H9 (cell line): ENCODE measurements around the gene ADAT3. TPM values are rescaled to one million over a fixed set of nuclear protein-coding genes. Genes with fewer than 3 reads are reported as not detected.

Experiments used
- DNase-seq: peaks from one replicate; pipeline ENCODE4 v3.0.0-alpha.2; 2017
- H2AFZ ChIP-seq: one replicate; pipeline ENCODE4 v1.6.1; 2013; ENCODE audit warnings: mild to moderate bottlenecking, low read length, control low read depth, moderate library complexity
- H2AK5ac ChIP-seq: 2 replicates; pipeline ENCODE4 v1.6.1; 2013; ENCODE audit warnings: low read length, control low read depth, mixed read lengths; ENCODE audit not compliant: insufficient read length
- H2BK120ac ChIP-seq: one replicate; pipeline ENCODE4 v1.6.1; 2013; ENCODE audit warnings: low read depth, mild to moderate bottlenecking, low read length, control low read depth, inconsistent platforms; ENCODE audit not compliant: poor library complexity, severe bottlenecking
- H2BK12ac ChIP-seq: 2 replicates; pipeline ENCODE4 v1.6.1; 2013; ENCODE audit warnings: low read length, control low read depth, mixed read lengths, low read depth; ENCODE audit not compliant: insufficient read length
- H2BK15ac ChIP-seq: 2 replicates; pipeline ENCODE4 v1.6.1; 2013; ENCODE audit warnings: low read depth, low read length, control low read depth
- H2BK20ac ChIP-seq: one replicate; pipeline ENCODE4 v1.6.1; 2013; ENCODE audit warnings: low read depth, mild to moderate bottlenecking, low read length, control low read depth, inconsistent platforms; ENCODE audit not compliant: poor library complexity, severe bottlenecking
- H2BK5ac ChIP-seq: 2 replicates; pipeline ENCODE4 v1.6.1; 2013; ENCODE audit warnings: low read length, control low read depth, mixed read lengths; ENCODE audit not compliant: insufficient read length
- H3K14ac ChIP-seq: 2 replicates; pipeline ENCODE4 v1.6.1; 2013; ENCODE audit warnings: low read length, control low read depth; ENCODE audit not compliant: insufficient read depth
- H3K18ac ChIP-seq: 2 replicates; pipeline ENCODE4 v1.6.1; 2013; ENCODE audit warnings: low read depth, mild to moderate bottlenecking, mixed read lengths, low read length, control low read depth; ENCODE audit not compliant: insufficient read length
- H3K23ac ChIP-seq: 2 replicates; pipeline ENCODE4 v1.6.1; 2013; ENCODE audit warnings: low read length, control low read depth, mixed read lengths, low read depth; ENCODE audit not compliant: insufficient read length
- H3K23me2 ChIP-seq: 2 replicates; pipeline ENCODE4 v1.6.1; 2013; ENCODE audit warnings: low read depth, mild to moderate bottlenecking, mixed read lengths, low read length, control low read depth; ENCODE audit not compliant: insufficient read length, poor library complexity, severe bottlenecking
- H3K27ac ChIP-seq: 2 replicates; pipeline ENCODE4 v1.5.1; 2013; ENCODE audit warnings: low read length, control low read depth, mixed read lengths, low read depth; ENCODE audit not compliant: insufficient read length
- H3K27me3 ChIP-seq: 2 replicates; pipeline ENCODE4 v1.6.1; 2013; ENCODE audit warnings: low read length, control low read depth, inconsistent platforms; ENCODE audit not compliant: insufficient read depth
- H3K4ac ChIP-seq: 2 replicates; pipeline ENCODE4 v1.6.1; 2013; ENCODE audit warnings: low read depth, mild to moderate bottlenecking, control low read depth, inconsistent platforms, low read length, moderate library complexity
- H3K4me1 ChIP-seq: 2 replicates; pipeline ENCODE4 v1.6.1; 2013; ENCODE audit warnings: low read length, control low read depth, inconsistent platforms; ENCODE audit not compliant: insufficient read depth
- H3K4me2 ChIP-seq: 2 replicates; pipeline ENCODE4 v1.6.1; 2013; ENCODE audit warnings: low read length, control low read depth, mixed read lengths; ENCODE audit not compliant: insufficient read length, insufficient read depth
- H3K56ac ChIP-seq: 2 replicates; pipeline ENCODE4 v1.6.1; 2013; ENCODE audit warnings: low read depth, mild to moderate bottlenecking, mixed read lengths, low read length, control low read depth; ENCODE audit not compliant: insufficient read length
- H3K79me1 ChIP-seq: 2 replicates; pipeline ENCODE4 v1.6.1; 2013; ENCODE audit warnings: low read depth, mild to moderate bottlenecking, moderate library complexity, low read length, control low read depth, inconsistent platforms; ENCODE audit not compliant: insufficient read depth, poor library complexity, severe bottlenecking
- H3K79me2 ChIP-seq: 2 replicates; pipeline ENCODE4 v1.6.1; 2013; ENCODE audit warnings: low read length, control low read depth, inconsistent platforms; ENCODE audit not compliant: insufficient read depth
- H3K9ac ChIP-seq: 2 replicates; pipeline ENCODE4 v1.6.1; 2013; ENCODE audit warnings: low read length, control low read depth, mixed read lengths; ENCODE audit not compliant: insufficient read length; ENCODE audit errors: extremely low read depth
- H3K9me3 ChIP-seq: one replicate; pipeline ENCODE4 v1.6.1; 2013; ENCODE audit warnings: low read depth, low read length, inconsistent platforms; ENCODE audit not compliant: control insufficient read depth
- H3T11ph ChIP-seq: one replicate; pipeline ENCODE4 v1.6.1; 2013; ENCODE audit warnings: mild to moderate bottlenecking, low read length, control low read depth, inconsistent platforms
- H4K20me1 ChIP-seq: one replicate; pipeline ENCODE4 v1.6.1; 2013; ENCODE audit not compliant: control insufficient read depth, insufficient read length, insufficient read depth
- H4K5ac ChIP-seq: 2 replicates; pipeline ENCODE4 v1.6.1; 2013; ENCODE audit warnings: low read depth, mild to moderate bottlenecking, mixed read lengths, low read length, control low read depth; ENCODE audit not compliant: insufficient read length
- H4K8ac ChIP-seq: replicated peaks from 2 replicates; pipeline ENCODE4 v1.6.1; 2013; ENCODE audit warnings: low read length, control low read depth, mixed read lengths, low read depth; ENCODE audit not compliant: insufficient read length
- H4K91ac ChIP-seq: 2 replicates; pipeline ENCODE4 v1.6.1; 2013; ENCODE audit warnings: low read depth, mild to moderate bottlenecking, moderate library complexity, mixed read lengths, low read length, control low read depth; ENCODE audit not compliant: insufficient read length
- H3K27ac Mint-ChIP-seq, 3 experiments: 2 replicates in 2 of 3; 3 replicates in 1 of 3; pipeline ENCODE4 v1.8.0; 2020 to 2021; ENCODE audit warnings: mixed read lengths in 3 of 3, mild to moderate bottlenecking in 1 of 3, moderate library complexity in 1 of 3
- H3K27me3 Mint-ChIP-seq: 2 replicates; pipeline ENCODE4 v1.8.0; 2021; ENCODE audit warnings: low read depth, mild to moderate bottlenecking, moderate library complexity, mixed read lengths
- H3K36me3 Mint-ChIP-seq, 3 experiments: 2 replicates in 2 of 3; 3 replicates in 1 of 3; pipeline ENCODE4 v1.8.0; 2020 to 2021; ENCODE audit warnings: low read depth in 3 of 3, mixed read lengths in 3 of 3; ENCODE audit not compliant: insufficient read depth in 1 of 3
- H3K4me1 Mint-ChIP-seq, 2 experiments: 2 replicates each; pipeline ENCODE4 v1.8.0; 2020; ENCODE audit warnings: mixed read lengths in 2 of 2
- H3K4me3 Mint-ChIP-seq, 2 experiments: 2 replicates in 1 of 2; 3 replicates in 1 of 2; pipeline ENCODE4 v1.8.0; 2020 to 2021; ENCODE audit warnings: mild to moderate bottlenecking in 2 of 2, mixed read lengths in 2 of 2, moderate library complexity in 1 of 2
- H3K9me3 Mint-ChIP-seq, 2 experiments: 2 replicates in 1 of 2; 3 replicates in 1 of 2; pipeline ENCODE4 v1.8.0; 2020; ENCODE audit warnings: mild to moderate bottlenecking in 2 of 2, mixed read lengths in 2 of 2, moderate library complexity in 1 of 2
- WGBS: extraction: QIAGEN DNeasy Blood & Tissue Kit; methylation state at CpG from one replicate; pipeline ENCODE4 v1.1.7; 2013; ENCODE audit warnings: missing lambda C conversion rate, low lambda C conversion rate, mixed read lengths; ENCODE audit not compliant: insufficient read length; ENCODE audit errors: extremely low coverage; 5-methylcytosine and 5-hydroxymethylcytosine counted together
- total RNA-seq: library from RNA; stranded (reverse); gene quantifications from 2 replicates; pipeline ENCODE4 v1.2.1, GENCODE V29; 2021
- TF ChIP-seq, protein P1 (sequence below): fragments of 200-600 bp; sonication (generic); conservative IDR thresholded peaks from 3 replicates; pipeline ENCODE4 v1.8.0; 2021; ENCODE audit warnings: antibody characterized with exemption, mild to moderate bottlenecking

The ADAT3 gene
- total RNA-seq, 1 experiment from 2014 or later, result 12.2 TPM

DNA sequence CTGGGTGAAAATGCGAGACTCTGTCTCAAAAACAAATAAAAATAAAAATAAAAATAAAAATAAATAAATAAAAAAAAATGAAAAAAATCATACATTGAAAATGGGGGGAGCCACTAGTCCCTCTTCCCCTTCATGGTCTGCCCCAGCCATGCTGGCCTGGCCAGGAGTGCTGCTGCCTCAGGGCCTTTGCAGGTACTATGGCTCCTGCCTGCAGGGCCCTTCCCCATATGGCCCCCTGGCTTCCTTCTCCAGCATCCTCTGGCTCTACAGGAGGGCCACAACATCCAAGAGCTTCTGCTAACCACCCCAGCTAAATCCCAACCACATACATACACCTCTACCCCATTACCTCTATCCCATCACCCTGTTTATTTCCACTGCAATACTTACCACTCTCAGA lies 15.3 kb upstream of the ADAT3 start:
- Histone ChIP-seq H3K79me2 (no peaks in the 10 kb centered on the region; the same call in 1 of the 2 replicates), H3K9ac (no peak overlapping the region), H3K23ac (no peak overlapping the region), H3K56ac (no peak overlapping the region), H2AFZ (no peak overlapping the region), H3K27ac (no peak overlapping the region), H3K79me1 (peaks cover under 1% of the 10 kb centered on the region), H2BK20ac (no peak overlapping the region), H2BK120ac (no peak overlapping the region), H3K4ac (no peak overlapping the region), H2BK15ac (no peak overlapping the region), H3K27me3 (no peaks in the 10 kb centered on the region), H4K5ac (no peak overlapping the region), H4K91ac (no peak overlapping the region), H2BK12ac (no peak overlapping the region), H3T11ph (no peak overlapping the region), H4K8ac (no peak overlapping the region), H3K18ac (no peak overlapping the region), H3K4me1 (no peaks in the 10 kb centered on the region; the same call in 1 of the 2 replicates), H2BK5ac (no peak overlapping the region), H2AK5ac (no peak overlapping the region), H3K4me2 (no peak overlapping the region), H4K20me1 (no peaks in the 10 kb centered on the region), H3K14ac (no peak overlapping the region), H3K9me3 (no peaks in the 10 kb centered on the region), H3K23me2 (peaks cover 2% of the 10 kb centered on the region)
- no peak for DNase-seq
- 0 out of 7 replicates have a peak overlapping the region, but pooled peaks of 1 of the 3 experiments have one; percentile 1 for H3K27ac Mint-ChIP-seq
- H3K4me3 Mint-ChIP-seq, result no peak overlapping the region
- H3K36me3 Mint-ChIP-seq, result no peaks in the 10 kb centered on the region
- TF ChIP-seq, protein P1, sequence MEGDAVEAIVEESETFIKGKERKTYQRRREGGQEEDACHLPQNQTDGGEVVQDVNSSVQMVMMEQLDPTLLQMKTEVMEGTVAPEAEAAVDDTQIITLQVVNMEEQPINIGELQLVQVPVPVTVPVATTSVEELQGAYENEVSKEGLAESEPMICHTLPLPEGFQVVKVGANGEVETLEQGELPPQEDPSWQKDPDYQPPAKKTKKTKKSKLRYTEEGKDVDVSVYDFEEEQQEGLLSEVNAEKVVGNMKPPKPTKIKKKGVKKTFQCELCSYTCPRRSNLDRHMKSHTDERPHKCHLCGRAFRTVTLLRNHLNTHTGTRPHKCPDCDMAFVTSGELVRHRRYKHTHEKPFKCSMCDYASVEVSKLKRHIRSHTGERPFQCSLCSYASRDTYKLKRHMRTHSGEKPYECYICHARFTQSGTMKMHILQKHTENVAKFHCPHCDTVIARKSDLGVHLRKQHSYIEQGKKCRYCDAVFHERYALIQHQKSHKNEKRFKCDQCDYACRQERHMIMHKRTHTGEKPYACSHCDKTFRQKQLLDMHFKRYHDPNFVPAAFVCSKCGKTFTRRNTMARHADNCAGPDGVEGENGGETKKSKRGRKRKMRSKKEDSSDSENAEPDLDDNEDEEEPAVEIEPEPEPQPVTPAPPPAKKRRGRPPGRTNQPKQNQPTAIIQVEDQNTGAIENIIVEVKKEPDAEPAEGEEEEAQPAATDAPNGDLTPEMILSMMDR, result no peak
- WGBS, result no CpG with 5 or more reads among the region's 1 CpG
- H3K27me3 Mint-ChIP-seq, result no peaks in the 10 kb centered on the region
- H3K4me1 Mint-ChIP-seq, result peaks cover 10 to 11% of the 10 kb centered on the region in 2 experiments
- no peaks in the 10 kb centered on the region; a peak in 1 of 5 replicates for H3K9me3 Mint-ChIP-seq
